ENCODE measurements around the gene NRXN2. TPM values are rescaled to one million over a fixed set of nuclear protein-coding genes. Genes with fewer than 3 reads are reported as not detected.
A peak's percentile ranks its signal among the peaks of the same experiment; 100 is the strongest.

The NRXN2 gene
- total and polyA plus RNA-seq, 4 donors, result 2.6 to 35.9 (median 15.6) TPM

DNA sequence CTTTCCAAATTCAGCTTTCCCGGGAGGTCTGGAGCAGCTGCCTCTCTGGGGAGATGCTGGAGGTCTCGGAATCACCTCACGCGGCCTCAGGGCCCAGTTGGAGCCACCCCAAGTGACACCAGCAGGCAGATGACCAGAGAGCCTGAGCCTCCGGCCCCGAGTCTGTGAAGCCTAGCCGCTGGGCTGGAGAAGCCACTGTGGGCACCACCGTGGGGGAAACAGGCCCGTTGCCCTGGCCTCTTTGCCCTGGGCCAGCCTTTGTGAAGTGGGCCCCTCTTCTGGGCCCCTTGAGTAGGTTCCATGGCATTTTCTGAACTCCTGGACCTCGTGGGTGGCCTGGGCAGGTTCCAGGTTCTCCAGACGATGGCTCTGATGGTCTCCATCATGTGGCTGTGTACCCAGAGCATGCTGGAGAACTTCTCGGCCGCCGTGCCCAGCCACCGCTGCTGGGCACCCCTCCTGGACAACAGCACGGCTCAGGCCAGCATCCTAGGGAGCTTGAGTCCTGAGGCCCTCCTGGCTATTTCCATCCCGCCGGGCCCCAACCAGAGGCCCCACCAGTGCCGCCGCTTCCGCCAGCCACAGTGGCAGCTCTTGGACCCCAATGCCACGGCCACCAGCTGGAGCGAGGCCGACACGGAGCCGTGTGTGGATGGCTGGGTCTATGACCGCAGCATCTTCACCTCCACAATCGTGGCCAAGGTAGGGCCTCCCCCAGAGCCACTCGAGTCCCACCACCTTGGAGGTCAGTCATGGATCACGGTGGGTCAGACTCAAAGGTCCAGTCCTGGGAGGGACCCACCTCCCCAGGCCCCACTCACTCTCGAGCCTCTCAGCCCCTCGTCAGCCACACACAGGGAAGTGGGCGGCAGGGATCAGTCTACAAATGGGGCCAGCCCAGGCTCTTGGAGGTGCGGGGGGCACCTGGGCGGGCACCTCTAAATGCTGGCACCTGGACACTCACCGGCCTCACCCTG lies 131.5 kb downstream of the NRXN2 start:
- DNase-seq, result peak; percentile 40 to 68
- Histone ChIP-seq H3K27me3 (ENCODE audit: control insufficient read depth in 1 of 2, insufficient read depth in 2 of 2, low read length in 1 of 2) (no peaks in the 10 kb centered on the region), H3K27ac (ENCODE audit: low read depth in 1 of 2, low read length in 2 of 2) (no peak overlapping the region), H3K4me1 (ENCODE audit: control insufficient read depth in 1 of 2, insufficient read depth in 2 of 2, low read length in 2 of 2) (no peaks in the 10 kb centered on the region), H3K9me3 (ENCODE audit: control insufficient read depth, low read length) (no peaks in the 10 kb centered on the region), H3K36me3 (ENCODE audit: control insufficient read depth in 1 of 2, insufficient read depth in 2 of 2, low read length in 1 of 2) (no peaks in the 10 kb centered on the region), H3K4me3 (ENCODE audit: low read length in 2 of 2) (no peak overlapping the region)
- no peak for ATAC-seq (ENCODE audit: low FRiP score)
- 90 to 91% methylated on average over 36 of the region's 36 CpGs for WGBS, 2 donors
- intact Hi-C loops (cut with DNase I), result no loop called here

DNA sequence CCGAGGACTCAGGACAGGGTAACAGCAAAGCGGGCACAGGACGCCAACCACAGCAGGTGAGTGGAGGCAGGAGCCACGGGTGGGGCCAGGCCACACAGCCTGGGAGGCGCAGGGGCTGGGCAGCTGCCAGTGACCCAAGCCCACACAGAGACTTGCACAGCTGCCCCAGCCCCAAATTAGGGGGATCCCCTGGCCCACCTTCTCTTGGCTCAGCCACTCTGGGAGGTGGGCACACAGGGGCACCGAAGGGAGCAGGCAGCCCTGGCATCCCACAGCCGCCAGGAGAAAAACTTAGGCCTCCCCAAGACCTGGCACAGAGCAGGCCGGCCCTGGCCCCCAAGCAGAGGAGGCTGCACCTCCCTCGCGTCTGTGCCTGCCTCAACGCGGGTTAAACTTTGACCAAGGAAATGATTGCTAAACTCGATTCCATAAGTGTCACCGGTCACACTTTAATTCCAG lies 132.2 kb downstream of the NRXN2 start, which contains the start of gene SLC22A12:
Gene SLC22A12 (plus strand): TSS at position 458 of the 459 bp plus-strand sequence. CDS start 337 bp downstream, outside the sequence.
- DNase-seq, result peak; percentile 35 to 72
- H3K9me3 ChIP-seq (ENCODE audit: control insufficient read depth, low read length), result no peaks in the 10 kb centered on the region
- no peaks in the 10 kb centered on the region for H3K4me1 ChIP-seq (ENCODE audit: control insufficient read depth in 1 of 2, insufficient read depth in 2 of 2, low read length in 2 of 2)
- no peaks in the 10 kb centered on the region for H3K27me3 ChIP-seq (ENCODE audit: control insufficient read depth in 1 of 2, insufficient read depth in 2 of 2, low read length in 1 of 2)
- no peak for ATAC-seq (ENCODE audit: low FRiP score)
- intact Hi-C loops (cut with DNase I), result no loop called here
- no peak within 1 kb of the TSS for H3K27ac ChIP-seq (ENCODE audit: low read depth in 1 of 2, low read length in 2 of 2)
- no peak within 1 kb of the TSS for H3K4me3 ChIP-seq (ENCODE audit: low read length in 2 of 2)
- no peaks in the 10 kb centered on the region for H3K36me3 ChIP-seq (ENCODE audit: control insufficient read depth in 1 of 2, insufficient read depth in 2 of 2, low read length in 1 of 2)
- WGBS, 2 donors, result 76 to 80% methylated on average over 14 of the region's 14 CpGs

GRCh38 chr11:64588701-64589100 lies 134.3 kb downstream of the NRXN2 start:
- intact Hi-C loops (cut with DNase I), result no loop called here
- H3K9me3 ChIP-seq (ENCODE audit: control insufficient read depth, low read length), result no peaks in the 10 kb centered on the region
- ATAC-seq (ENCODE audit: low FRiP score), result no peak
- no peak overlapping the region for H3K27ac ChIP-seq (ENCODE audit: low read depth in 1 of 2, low read length in 2 of 2)
- no peaks in the 10 kb centered on the region for H3K27me3 ChIP-seq (ENCODE audit: control insufficient read depth in 1 of 2, insufficient read depth in 2 of 2, low read length in 1 of 2)
- no peak for DNase-seq
- WGBS, 2 donors, result 96 to 97% methylated on average over 2 of the region's 2 CpGs
- H3K4me1 ChIP-seq (ENCODE audit: control insufficient read depth in 1 of 2, insufficient read depth in 2 of 2, low read length in 2 of 2), result no peaks in the 10 kb centered on the region
- H3K4me3 ChIP-seq (ENCODE audit: low read length in 2 of 2), result no peak overlapping the region
- no peaks in the 10 kb centered on the region for H3K36me3 ChIP-seq (ENCODE audit: control insufficient read depth in 1 of 2, insufficient read depth in 2 of 2, low read length in 1 of 2)

GRCh38 chr11:64586366-64586765 lies 136.6 kb downstream of the NRXN2 start:
- H3K27ac ChIP-seq (ENCODE audit: low read depth in 1 of 2, low read length in 2 of 2), result no peak overlapping the region
- H3K9me3 ChIP-seq (ENCODE audit: control insufficient read depth, low read length), result no peaks in the 10 kb centered on the region
- no peaks in the 10 kb centered on the region for H3K27me3 ChIP-seq (ENCODE audit: control insufficient read depth in 1 of 2, insufficient read depth in 2 of 2, low read length in 1 of 2)
- ATAC-seq (ENCODE audit: low FRiP score), result no peak
- H3K4me1 ChIP-seq (ENCODE audit: control insufficient read depth in 1 of 2, insufficient read depth in 2 of 2, low read length in 2 of 2), result no peaks in the 10 kb centered on the region
- H3K36me3 ChIP-seq (ENCODE audit: control insufficient read depth in 1 of 2, insufficient read depth in 2 of 2, low read length in 1 of 2), result no peaks in the 10 kb centered on the region
- H3K4me3 ChIP-seq (ENCODE audit: low read length in 2 of 2), result no peak overlapping the region
- intact Hi-C loops (cut with DNase I), result no loop called here
- DNase-seq, result no peak

GRCh38 chr11:64585150-64585549 lies 137.8 kb downstream of the NRXN2 start:
- Histone ChIP-seq H3K27me3 (ENCODE audit: control insufficient read depth in 1 of 2, insufficient read depth in 2 of 2, low read length in 1 of 2) (no peaks in the 10 kb centered on the region), H3K27ac (ENCODE audit: low read depth in 1 of 2, low read length in 2 of 2) (no peak overlapping the region), H3K36me3 (ENCODE audit: control insufficient read depth in 1 of 2, insufficient read depth in 2 of 2, low read length in 1 of 2) (no peaks in the 10 kb centered on the region), H3K4me3 (ENCODE audit: low read length in 2 of 2) (no peak overlapping the region), H3K4me1 (ENCODE audit: control insufficient read depth in 1 of 2, insufficient read depth in 2 of 2, low read length in 2 of 2) (no peaks in the 10 kb centered on the region), H3K9me3 (ENCODE audit: control insufficient read depth, low read length) (no peaks in the 10 kb centered on the region)
- WGBS, 2 donors, result 94 to 97% methylated on average over 8 of the region's 8 CpGs
- ATAC-seq (ENCODE audit: low FRiP score) (no peak), DNase-seq (no peak)
- intact Hi-C loops (cut with DNase I), result no loop called here

DNA sequence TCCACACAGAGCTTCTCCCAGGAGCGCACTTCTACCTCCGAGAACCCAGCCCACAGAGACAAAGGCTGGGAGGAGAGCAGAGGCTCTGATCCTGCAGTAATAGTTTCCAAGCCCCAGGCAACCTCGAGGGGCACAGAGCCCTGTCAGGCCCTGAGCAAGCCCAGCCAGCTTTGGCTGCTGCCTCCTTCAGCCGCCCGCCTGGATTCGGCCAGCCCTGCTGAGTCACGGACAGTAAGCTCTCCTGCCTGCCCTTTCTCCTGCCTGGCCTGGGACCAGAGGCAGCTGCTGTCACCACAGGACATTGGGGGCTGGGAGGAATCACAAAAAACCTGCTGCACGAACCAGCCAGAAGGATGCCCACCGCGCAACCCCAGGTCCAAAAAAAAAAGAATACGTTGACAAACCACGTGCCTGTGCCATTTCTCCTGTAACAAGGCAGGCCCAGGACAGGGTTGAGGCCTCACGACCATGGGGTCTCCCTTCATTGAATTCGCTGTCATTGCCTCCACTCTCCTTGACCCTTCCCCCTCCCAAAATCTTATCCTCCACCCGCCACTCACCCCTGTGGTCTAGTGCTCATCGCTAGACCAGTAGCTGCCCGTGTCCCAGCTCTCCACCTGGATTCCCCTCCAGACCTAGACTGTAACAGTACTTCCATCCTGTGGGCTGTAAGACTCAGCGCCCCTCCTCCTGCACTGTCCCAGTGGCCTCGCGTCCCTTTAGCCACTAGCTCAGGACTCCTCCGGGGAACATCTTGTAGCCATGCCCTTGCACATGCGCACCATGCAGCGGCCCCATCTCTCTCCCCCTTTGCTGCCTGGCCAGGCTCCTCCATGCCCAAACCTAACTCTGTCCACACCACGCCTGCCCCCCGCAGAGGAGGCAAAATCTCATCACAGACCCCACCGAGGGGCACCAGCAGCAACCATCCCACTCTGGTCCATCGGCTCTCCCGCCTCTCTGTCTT lies 139.4 kb downstream of the NRXN2 start:
- WGBS, 2 donors, result 90 to 93% methylated on average over 28 of the region's 28 CpGs
- ATAC-seq (ENCODE audit: low FRiP score) (no peak), DNase-seq (peak; percentile 31 to 67)
- H3K36me3 ChIP-seq (ENCODE audit: control insufficient read depth in 1 of 2, insufficient read depth in 2 of 2, low read length in 1 of 2), result no peaks in the 10 kb centered on the region
- H3K4me3 ChIP-seq (ENCODE audit: low read length in 2 of 2), result no peak overlapping the region
- intact Hi-C loops (cut with DNase I), result no loop called here
- H3K27me3 ChIP-seq (ENCODE audit: control insufficient read depth in 1 of 2, insufficient read depth in 2 of 2, low read length in 1 of 2), result no peaks in the 10 kb centered on the region
- no peaks in the 10 kb centered on the region for H3K9me3 ChIP-seq (ENCODE audit: control insufficient read depth, low read length)
- H3K4me1 ChIP-seq (ENCODE audit: control insufficient read depth in 1 of 2, insufficient read depth in 2 of 2, low read length in 2 of 2), result no peaks in the 10 kb centered on the region
- no peak overlapping the region for H3K27ac ChIP-seq (ENCODE audit: low read depth in 1 of 2, low read length in 2 of 2)

GRCh38 chr11:64582885-64583284 lies 140.1 kb downstream of the NRXN2 start:
- Histone ChIP-seq H3K4me3 (ENCODE audit: low read length in 2 of 2) (no peak overlapping the region), H3K36me3 (ENCODE audit: control insufficient read depth in 1 of 2, insufficient read depth in 2 of 2, low read length in 1 of 2) (no peaks in the 10 kb centered on the region), H3K9me3 (ENCODE audit: control insufficient read depth, low read length) (no peaks in the 10 kb centered on the region), H3K27ac (ENCODE audit: low read depth in 1 of 2, low read length in 2 of 2) (no peak overlapping the region), H3K27me3 (ENCODE audit: control insufficient read depth in 1 of 2, insufficient read depth in 2 of 2, low read length in 1 of 2) (no peaks in the 10 kb centered on the region), H3K4me1 (ENCODE audit: control insufficient read depth in 1 of 2, insufficient read depth in 2 of 2, low read length in 2 of 2) (no peaks in the 10 kb centered on the region)
- no peak for ATAC-seq (ENCODE audit: low FRiP score)
- WGBS, 2 donors, result 95 to 99% methylated on average over 15 of the region's 15 CpGs
- intact Hi-C loops (cut with DNase I), result no loop called here
- DNase-seq, result peak; percentile 29 to 56

DNA sequence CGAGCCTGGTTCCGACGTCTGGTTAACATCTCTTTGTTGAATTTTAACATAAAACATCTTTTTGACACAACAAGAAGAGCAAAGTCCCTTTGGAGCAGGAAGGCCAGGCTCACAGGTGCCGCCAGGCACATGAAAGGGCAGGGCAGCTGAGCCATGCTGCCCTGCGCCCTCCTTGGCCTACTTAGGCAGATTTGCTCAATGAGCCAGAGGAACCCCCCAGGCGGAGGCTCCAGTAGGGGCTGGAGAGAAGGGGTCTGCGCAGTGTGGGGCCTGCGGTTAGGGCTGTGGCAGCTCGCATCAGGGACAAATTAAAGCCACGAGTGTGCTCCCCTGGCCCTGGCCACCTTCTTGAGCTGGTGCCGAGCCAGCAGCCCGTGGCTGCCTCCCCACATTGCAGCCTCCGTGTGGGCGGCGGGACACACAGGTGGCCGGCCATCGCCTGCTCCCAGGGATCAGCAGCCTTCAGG lies 141.9 kb downstream of the NRXN2 start:
- peak; percentile 37 to 60 for DNase-seq
- Histone ChIP-seq H3K4me3 (ENCODE audit: low read length in 2 of 2) (no peak overlapping the region), H3K9me3 (ENCODE audit: control insufficient read depth, low read length) (no peaks in the 10 kb centered on the region), H3K27ac (ENCODE audit: low read depth in 1 of 2, low read length in 2 of 2) (no peak overlapping the region), H3K27me3 (ENCODE audit: control insufficient read depth in 1 of 2, insufficient read depth in 2 of 2, low read length in 1 of 2) (no peaks in the 10 kb centered on the region), H3K4me1 (ENCODE audit: control insufficient read depth in 1 of 2, insufficient read depth in 2 of 2, low read length in 2 of 2) (no peaks in the 10 kb centered on the region), H3K36me3 (ENCODE audit: control insufficient read depth in 1 of 2, insufficient read depth in 2 of 2, low read length in 1 of 2) (no peaks in the 10 kb centered on the region)
- WGBS, 2 donors, result 85 to 91% methylated on average over 17 of the region's 17 CpGs
- intact Hi-C loops (cut with DNase I), result no loop called here
- ATAC-seq (ENCODE audit: low FRiP score), result no peak
